Gastrocnemius medialis (tissue), 4 donors: ENCODE data around the gene PDGFC.

ENCODE experiments used
- CTCF ChIP-seq, 5 experiments: fragments of 450-650 bp in 3 of 5; fragments of 200-600 bp in 2 of 5; sonication (generic) in 2 of 5; IDR thresholded peaks in 4 of 5; conservative IDR thresholded peaks in 1 of 5; 1 replicate in 4 of 5; 2 replicates in 1 of 5; pipeline ENCODE4 v1.5.1; 2016 to 2019; ENCODE audit warnings: antibody characterized with exemption in 5 of 5, mild to moderate bottlenecking in 3 of 5, moderate library complexity in 3 of 5
- POLR2A ChIP-seq, 2 donors: fragments of 450-650 bp; IDR thresholded peaks; one replicate each; pipeline ENCODE4 v1.6.1; 2017; ENCODE audit warnings: antibody characterized with exemption in 2 of 2, mild to moderate bottlenecking in 2 of 2, moderate library complexity in 2 of 2

- no peak for TF ChIP-seq CTCF (IDR thresholded peaks at IDR 0.05 in 4 of 5, conservative IDR thresholded peaks at IDR 0.05 in 1 of 5)
- TF ChIP-seq POLR2A (IDR thresholded peaks at IDR 0.05), result no peak
Observed at GRCh38 chr4:156962528-156962974, 9.0 kb downstream of the PDGFC start.
